Choroid plexus epithelial cell (primary cell): ENCODE data around the gene SUMF1.

Experiments
- DNase-seq: peaks from one replicate; pipeline ENCODE4 v3.0.0-alpha.2; 2010; ENCODE audit warnings: low read depth
- H3K4me3 ChIP-seq: 2 replicates; pipeline ENCODE4 v1.5.1; 2011; ENCODE audit warnings: low read depth, mild to moderate bottlenecking, control low read depth, low read length, moderate library complexity
- CTCF ChIP-seq: conservative IDR thresholded peaks from 2 replicates; pipeline ENCODE4 v1.5.1; 2011; ENCODE audit warnings: low read depth, mild to moderate bottlenecking, control low read depth, inconsistent platforms, low read length, moderate library complexity

SUMF1 gene

GRCh38 chr3:4394048-4394447 is 73.0 kb downstream of the SUMF1 start:
- peak; percentile 75 for DNase-seq
- TF ChIP-seq CTCF: no peak
- no peak overlapping the region for H3K4me3 ChIP-seq

- no peak overlapping the region for H3K4me3 ChIP-seq
- no peak for TF ChIP-seq CTCF
- DNase-seq: no peak
Observed at GRCh38 chr3:4392992-4393391, 74.1 kb downstream of the SUMF1 start.

- H3K4me3 ChIP-seq: no peak overlapping the region
- no peak for TF ChIP-seq CTCF
- DNase-seq: no peak
Observed at GRCh38 chr3:4387210-4388204, 79.6 kb downstream of the SUMF1 start.

GRCh38 chr3:4385201-4385600 is 81.9 kb downstream of the SUMF1 start:
- DNase-seq: no peak
- no peak for TF ChIP-seq CTCF
- no peak overlapping the region for H3K4me3 ChIP-seq

GRCh38 chr3:4380013-4380412 is 87.1 kb downstream of the SUMF1 start:
- TF ChIP-seq CTCF: no peak

GRCh38 chr3:4376499-4376898 is 90.6 kb downstream of the SUMF1 start:
- H3K4me3 ChIP-seq: no peak overlapping the region
- TF ChIP-seq CTCF: no peak
- DNase-seq: no peak

More at GRCh38 chr3:4380013-4380412, 87.1 kb downstream of the SUMF1 start:
- H3K4me3 ChIP-seq: no peak overlapping the region
- DNase-seq: no peak

- DNase-seq: no peak
- H3K4me3 ChIP-seq: no peak overlapping the region
- no peak for TF ChIP-seq CTCF
Observed at GRCh38 chr3:4375911-4376310, 91.2 kb downstream of the SUMF1 start.
